HepG2 (cell line): ENCODE data around the gene ZPR1. TPM values are rescaled to one million over a fixed set of nuclear protein-coding genes. Genes with fewer than 3 reads are reported as not detected.

ENCODE experiments used
- ARID3A ChIP-seq: IDR thresholded peaks from 2 replicates; pipeline ENCODE4 v1.6.1; 2012; ENCODE audit warnings: low read depth, low read length, improper control_type of control experiment
- ATF6 ChIP-seq: sonication (generic); formaldehyde crosslinking; conservative IDR thresholded peaks from 2 replicates; pipeline ENCODE4 v1.4.0; 2020; ENCODE audit warnings: missing genetic modification reagents
- ATF7-NPFF ChIP-seq: sonication (generic); formaldehyde crosslinking; IDR thresholded peaks from 2 replicates; pipeline ENCODE4 v1.8.1; 2023; ENCODE audit warnings: mild to moderate bottlenecking, low read depth, missing genetic modification reagents, moderate library complexity
- CEBPG ChIP-seq: IDR thresholded peaks from 2 replicates; pipeline ENCODE4 v1.6.1; 2016
- CENPX ChIP-seq: sonication (generic); formaldehyde crosslinking; IDR thresholded peaks from 2 replicates; pipeline ENCODE4 v1.9.0; 2021; ENCODE audit warnings: mild to moderate bottlenecking, missing genetic modification reagents, moderate library complexity
- DDIT3 ChIP-seq: sonication (generic); formaldehyde crosslinking; IDR thresholded peaks from 2 replicates; pipeline ENCODE4 v1.4.0; 2020; ENCODE audit warnings: mild to moderate bottlenecking, missing genetic modification reagents
- DNMT1 ChIP-seq: sonication (generic); formaldehyde crosslinking; IDR thresholded peaks from 2 replicates; pipeline ENCODE4 v1.5.1; 2020; ENCODE audit warnings: mild to moderate bottlenecking, missing genetic modification reagents
- HNRNPH1 ChIP-seq: fragments of 200-400 bp; formaldehyde crosslinking; optimal IDR thresholded peaks from 2 replicates; pipeline ENCODE3; 2017; ENCODE audit warnings: mild to moderate bottlenecking, low read depth, low read length
- IKZF1 ChIP-seq: fragments of 450-650 bp; IDR thresholded peaks from 2 replicates; pipeline ENCODE4 v1.7.1; 2016
- KLF11 ChIP-seq: IDR thresholded peaks from 2 replicates; pipeline ENCODE4 v1.6.1; 2016; ENCODE audit warnings: missing compliant biosample characterization
- MED8 ChIP-seq: sonication (generic); formaldehyde crosslinking; IDR thresholded peaks from 2 replicates; pipeline ENCODE4 v1.8.1; 2023; ENCODE audit warnings: mild to moderate bottlenecking, missing genetic modification reagents; ENCODE audit not compliant: insufficient replicate concordance
- MXD4 ChIP-seq: IDR thresholded peaks from 2 replicates; pipeline ENCODE4 v1.6.1; 2016; ENCODE audit warnings: mild to moderate bottlenecking, missing biosample characterization, missing genetic modification reagents
- NFATC3 ChIP-seq: sonication (generic); formaldehyde crosslinking; IDR thresholded peaks from 2 replicates; pipeline ENCODE4 v1.5.1; 2020; ENCODE audit warnings: mild to moderate bottlenecking, missing genetic modification reagents
- NR2F2 ChIP-seq: IDR thresholded peaks from 2 replicates; pipeline ENCODE4 v1.6.1; 2012; ENCODE audit warnings: low read depth, inconsistent platforms, borderline replicate concordance
- SCMH1 ChIP-seq: sonication (generic); formaldehyde crosslinking; IDR thresholded peaks from 2 replicates; pipeline ENCODE4 v1.9.0; 2021; ENCODE audit warnings: missing genetic modification reagents, mild to moderate bottlenecking, borderline replicate concordance
- U2AF1 ChIP-seq: fragments of 200-400 bp; formaldehyde crosslinking; optimal IDR thresholded peaks from 2 replicates; pipeline ENCODE3; 2017; ENCODE audit warnings: mild to moderate bottlenecking, low read depth, low read length
- ZNF20 ChIP-seq: sonication (generic); formaldehyde crosslinking; IDR thresholded peaks from 2 replicates; pipeline ENCODE4 v1.4.0; 2020; ENCODE audit warnings: mild to moderate bottlenecking, moderate library complexity, missing genetic modification reagents
- ZNF274 ChIP-seq: sonication (generic); formaldehyde crosslinking; IDR thresholded peaks from 2 replicates; pipeline ENCODE4 v1.5.1; 2020; ENCODE audit warnings: mild to moderate bottlenecking, missing genetic modification reagents
- ZNF432 ChIP-seq: sonication (generic); formaldehyde crosslinking; IDR thresholded peaks from 2 replicates; pipeline ENCODE4 v1.5.0; 2020; ENCODE audit warnings: missing genetic modification reagents, mild to moderate bottlenecking, borderline replicate concordance
- ZNF512 ChIP-seq: sonication (generic); formaldehyde crosslinking; IDR thresholded peaks from 2 replicates; pipeline ENCODE4 v1.4.0; 2020; ENCODE audit warnings: mild to moderate bottlenecking, missing genetic modification reagents
- ZNF597 ChIP-seq: sonication (generic); formaldehyde crosslinking; IDR thresholded peaks from 2 replicates; pipeline ENCODE4 v1.5.0; 2020; ENCODE audit warnings: missing genetic modification reagents
- ZNF615 ChIP-seq: sonication (generic); formaldehyde crosslinking; IDR thresholded peaks from 2 replicates; pipeline ENCODE4 v1.5.0; 2020; ENCODE audit warnings: mild to moderate bottlenecking, missing genetic modification reagents, borderline replicate concordance
- ZNF720 ChIP-seq: sonication (generic); formaldehyde crosslinking; IDR thresholded peaks from 2 replicates; pipeline ENCODE4 v1.4.0; 2020; ENCODE audit warnings: missing genetic modification reagents
- ZNF772 ChIP-seq: sonication (generic); formaldehyde crosslinking; IDR thresholded peaks from 2 replicates; pipeline ENCODE4 v1.5.0; 2020; ENCODE audit warnings: mild to moderate bottlenecking, missing genetic modification reagents
- polyA plus RNA-seq, 8 experiments: library from polyadenylated mRNA; depleted of rRNA in 3 of 8; stranded (reverse) in 7 of 8; unstranded in 1 of 8; fragments of >200 nt; fragmentation: Illumina TruSeq in 4 of 8; extraction: Trizol in 4 of 8; gene quantifications; 2 replicates each; pipeline versions ENCODE4 v1.2.1 to v1.2.3, GENCODE V29; 2011 to 2016; ENCODE audit warnings: low read depth in 4 of 8, missing spikeins in 1 of 8, mixed read lengths in 1 of 8; ENCODE audit not compliant: insufficient read depth in 1 of 8
- total RNA-seq, 5 experiments: library from RNA; depleted of rRNA; stranded (reverse); fragments of >200 nt; fragmentation: Illumina TruSeq; extraction: Trizol; gene quantifications; 2 replicates each; pipeline ENCODE4 v1.2.3, GENCODE V29; 2016; ENCODE audit warnings: low read depth in 1 of 5

ZPR1 gene
- total and polyA plus RNA-seq, 2 of the 13 experiments (the other 11 are each of a cell fraction or from before 2014, with no cell fraction given), result 40.0 to 79.3 TPM

GRCh38 chr11:116826751-116827431 lies 39.1 kb upstream of the ZPR1 start (continued):
- TF ChIP-seq ZNF720 (CRISPR knock-in tag), result no peak
- 0 out of 2 replicates have a peak, but pooled peaks have one; percentile 49 for TF ChIP-seq MXD4 (CRISPR knock-in tag)
- no peak for TF ChIP-seq ZNF597 (CRISPR knock-in tag)
- no peak for TF ChIP-seq IKZF1
- no peak for TF ChIP-seq CENPX (CRISPR knock-in tag)
- no peak for TF ChIP-seq HNRNPH1
- 0 out of 2 replicates have a peak, but pooled peaks have one; percentile 55 for TF ChIP-seq ATF6 (CRISPR knock-in tag)
- TF ChIP-seq NR2F2, result no peak
- TF ChIP-seq NFATC3 (CRISPR knock-in tag), result no peak
- 0 out of 2 replicates have a peak, but pooled peaks have one; percentile 16 for TF ChIP-seq ATF7-NPFF
- TF ChIP-seq CEBPG, result peak; percentile 85
- TF ChIP-seq ZNF615 (CRISPR knock-in tag), result 0 out of 2 replicates have a peak, but pooled peaks have one; percentile 12
- TF ChIP-seq ZNF274 (CRISPR knock-in tag), result peak; percentile 77; the same call in 1 of the 2 replicates
- TF ChIP-seq U2AF1, result no peak
- no peak for TF ChIP-seq SCMH1
- no peak for TF ChIP-seq DNMT1 (CRISPR knock-in tag)
- peak; percentile 99 for TF ChIP-seq MED8 (CRISPR knock-in tag)
- no peak for TF ChIP-seq DDIT3 (CRISPR knock-in tag)
- TF ChIP-seq ZNF20 (CRISPR knock-in tag), result no peak
- 0 out of 2 replicates have a peak, but pooled peaks have one; percentile 76 for TF ChIP-seq KLF11 (CRISPR knock-in tag)
- TF ChIP-seq ZNF432 (CRISPR knock-in tag), result no peak
- no peak for TF ChIP-seq ZNF512
- peak; percentile 86 for TF ChIP-seq ARID3A
- TF ChIP-seq ZNF772 (CRISPR knock-in tag), result peak; percentile 81
